GM12878 (cell line): ENCODE measurements around the gene BCAS3. TPM values are rescaled to one million over a fixed set of nuclear protein-coding genes. Genes with fewer than 3 reads are reported as not detected.

Source experiments
- ATAC-seq: fragments of 200-7000 bp; cut with Tn5 transposase; 3 replicates; pipeline ENCODE4 v1.9.1; 2020; ENCODE audit warnings: mild to moderate bottlenecking, moderate library complexity
- BruUV-seq: library from RNA; stranded (reverse); fragments of 400-500 nt; replicated peaks from 2 replicates; lab custom pipeline; 2021; lab: Mats Ljungman, UMichigan
- CTCF ChIA-PET: fragments of 300-600 bp; sonication (Branson Sonifier 250); formaldehyde crosslinking; extraction: SDS; loops from one replicate; lab custom pipeline; 2021; ENCODE audit warnings: inconsistent platforms; lab: Yijun Ruan, JAX
- POLR2A ChIA-PET: fragments of 350-600 bp; formaldehyde crosslinking; extraction: SDS; loops from one replicate; lab custom pipeline; 2021; ENCODE audit warnings: inconsistent platforms; lab: Charles Lee
- RAD21 ChIA-PET: fragments of 300-600 bp; sonication (Branson Sonifier 250); formaldehyde crosslinking; loops from one replicate; lab custom pipeline; 2023; ENCODE audit warnings: antibody characterized with exemption; ENCODE audit not compliant: unreplicated experiment; lab: Charles Lee
- SMC1A ChIA-PET: fragments of 300-600 bp; sonication (Branson Sonifier 250); formaldehyde crosslinking; loops from one replicate; lab custom pipeline; 2023; ENCODE audit not compliant: unreplicated experiment, uncharacterized antibody; lab: Charles Lee
- DNase-seq: peaks from one replicate; pipeline ENCODE4 v3.0.0-alpha.2; 2011; ENCODE audit warnings: low read depth, low spot score
- FAIRE-seq: peaks from 3 replicates; lab custom pipeline; 2011; peaks lifted over from hg19 to GRCh38; lab: Jason Lieb, UNC
- H2AFZ ChIP-seq: 2 replicates; pipeline ENCODE4 v1.6.0; 2011; ENCODE audit warnings: low read depth, low read length, control low read depth; ENCODE audit not compliant: control insufficient read depth
- H3K27ac ChIP-seq: 2 replicates; pipeline ENCODE4 v1.5.1; 2011; ENCODE audit warnings: control low read depth; ENCODE audit not compliant: control insufficient read depth, insufficient read depth
- H3K27me3 ChIP-seq, 2 experiments: replicated peaks in 1 of 2; 2 replicates each; pipeline versions ENCODE4 v1.6.0 to v1.6.1; 2011; ENCODE audit warnings: low read length in 1 of 2; ENCODE audit not compliant: control insufficient read depth in 2 of 2, insufficient read depth in 2 of 2
- H3K36me3 ChIP-seq, 2 experiments: 2 replicates each; pipeline ENCODE4 v1.5.1; 2011; ENCODE audit warnings: low read length in 1 of 2; ENCODE audit not compliant: control insufficient read depth in 2 of 2, insufficient read depth in 2 of 2
- H3K4me1 ChIP-seq: 2 replicates; pipeline ENCODE4 v1.6.1; 2011; ENCODE audit warnings: mild to moderate bottlenecking, low read length, moderate library complexity, mixed read lengths; ENCODE audit not compliant: control insufficient read depth, insufficient read depth
- H3K4me2 ChIP-seq: 2 replicates; pipeline ENCODE4 v1.6.0; 2011; ENCODE audit warnings: control low read depth; ENCODE audit not compliant: control insufficient read depth, insufficient read depth
- H3K4me3 ChIP-seq: fragments of 200-600 bp; sonication (generic); 2 replicates; pipeline ENCODE4 v1.5.1; 2016
- H3K79me2 ChIP-seq: 2 replicates; pipeline ENCODE4 v1.6.0; 2011; ENCODE audit warnings: low read length; ENCODE audit not compliant: control insufficient read depth, insufficient read depth
- H3K9ac ChIP-seq: 2 replicates; pipeline ENCODE4 v1.8.0; 2011; ENCODE audit warnings: low read length, control low read depth, mixed read lengths; ENCODE audit not compliant: control insufficient read depth, insufficient read depth
- H3K9me3 ChIP-seq: replicated peaks from 3 replicates; pipeline ENCODE4 v1.5.1; 2011; ENCODE audit warnings: mild to moderate bottlenecking, low read length; ENCODE audit not compliant: control insufficient read depth, insufficient read depth
- H4K20me1 ChIP-seq: 2 replicates; pipeline ENCODE4 v1.6.0; 2011; ENCODE audit not compliant: control insufficient read depth, insufficient read depth
- ETV6 ChIP-seq, 2 experiments: fragments of 450-650 bp in 1 of 2; IDR thresholded peaks in 1 of 2; conservative IDR thresholded peaks in 1 of 2; 2 replicates each; pipeline ENCODE4 v1.6.1; 2014; ENCODE audit warnings: antibody characterized with exemption in 1 of 2, borderline replicate concordance in 1 of 2, low read depth in 1 of 2, mild to moderate bottlenecking in 1 of 2, moderate library complexity in 1 of 2
- MLLT1 ChIP-seq: fragments of 450-650 bp; IDR thresholded peaks from 2 replicates; pipeline ENCODE4 v1.6.1; 2016; ENCODE audit warnings: mild to moderate bottlenecking
- NFXL1 ChIP-seq: fragments of 450-650 bp; IDR thresholded peaks from 2 replicates; pipeline ENCODE4 v1.6.1; 2017; ENCODE audit warnings: antibody characterized with exemption, mild to moderate bottlenecking, borderline replicate concordance
- SUZ12 ChIP-seq: fragments of 200-600 bp; sonication (generic); IDR thresholded peaks from one replicate; pipeline ENCODE4 v1.6.1; 2018; ENCODE audit warnings: antibody characterized with exemption, mild to moderate bottlenecking; ENCODE audit not compliant: unreplicated experiment
- ZBTB33 ChIP-seq: fragments of 450-650 bp; IDR thresholded peaks from 2 replicates; pipeline ENCODE4 v1.6.1; 2017; ENCODE audit warnings: mild to moderate bottlenecking
- WGBS: methylation state at CpG from one replicate; pipeline ENCODE4 v1.1.6; 2016; ENCODE audit warnings: low lambda C conversion rate; ENCODE audit not compliant: insufficient replicate concordance, insufficient coverage; ENCODE audit errors: missing lambda C conversion rate; 5-methylcytosine and 5-hydroxymethylcytosine counted together
- in situ Hi-C: fragments of 300-500 bp; cut with MboI; formaldehyde crosslinking; loops from 9 replicates; pipeline ENCODE4 v1.14.3; 2018; ENCODE audit warnings: mixed read lengths
- intact Hi-C: fragments of 100-400 bp; cut with micrococcal nuclease; formaldehyde crosslinking; loops from one replicate; pipeline ENCODE4 v1.14.2; 2022; ENCODE audit not compliant: unreplicated experiment
- polyA plus RNA-seq, 11 experiments: library from polyadenylated mRNA; depleted of rRNA in 4 of 11; unstranded in 6 of 11; stranded (reverse) in 5 of 11; fragments of >200 nt; fragmentation: Nextera tagmentation in 4 of 11; fragmentation: Illumina TruSeq in 1 of 11; extraction: Ambion mirVana in 4 of 11; extraction: Trizol in 1 of 11; gene quantifications; 1 replicate in 1 of 11; 2 replicates in 10 of 11; pipeline versions ENCODE4 v1.2.1 to v1.2.3, GENCODE V29; 2011 to 2016; ENCODE audit warnings: inconsistent platforms in 2 of 11, missing spikeins in 2 of 11, low read depth in 1 of 11
- total RNA-seq, 4 experiments: library from RNA; depleted of rRNA in 3 of 4; stranded (reverse); fragments of >200 nt in 3 of 4; fragmentation: Illumina TruSeq in 1 of 4; extraction: Trizol in 1 of 4; gene quantifications; 2 replicates each; pipeline versions ENCODE4 v1.2.1 to v1.2.3, GENCODE V29; 2013 to 2021

BCAS3 gene
- total and polyA plus RNA-seq, 10 of the 15 experiments (the other 5 are each of a cell fraction or from before 2014, with no cell fraction given), result 2.1 to 11.0 (median 6.6) TPM

- intact Hi-C loops (no loop called here), in situ Hi-C loops (no loop called here)
- BruUV-seq, result no TSS peak
- FAIRE-seq (no peak), ATAC-seq (no peak), DNase-seq (no peak)
- TF ChIP-seq ZBTB33 (no peak), SUZ12 (peak; percentile 81), NFXL1 (peak; percentile 95), ETV6 (conservative IDR thresholded peaks at IDR 0.05 in 1 of 2, IDR thresholded peaks at IDR 0.05 in 1 of 2; ENCODE audit: borderline replicate concordance in 1 of 2, low read depth in 1 of 2) (peak in 1 of 2 experiments; percentile 79; a peak in 1 of 4 replicates), MLLT1 (no peak)
- Histone ChIP-seq H3K27ac (no peak overlapping the region), H2AFZ (no peak overlapping the region), H3K4me2 (no peak overlapping the region), H3K36me3 (no peaks in the 10 kb centered on the region; a peak in 1 of 4 replicates), H4K20me1 (no peaks in the 10 kb centered on the region), H3K4me1 (no peaks in the 10 kb centered on the region), H3K27me3 (peaks cover 29 to 43% of the 10 kb centered on the region in 2 experiments), H3K9ac (no peak overlapping the region), H3K9me3 (no peaks in the 10 kb centered on the region; the same call in 2 of the 3 replicates), H3K79me2 (no peaks in the 10 kb centered on the region), H3K4me3 (no peak overlapping the region)
- RAD21 ChIA-PET, result interaction anchor here (0.5 kb wide), 1 partner anchor 30 kb away, joined by 3 read pairs; no protein-coding TSS in a partner anchor
- 11% methylated on average over 40 of the region's 45 CpGs for WGBS
- SMC1A ChIA-PET, result no interaction called here
- CTCF ChIA-PET, result no interaction called here
- POLR2A ChIA-PET, result interaction anchor here (0.7 kb wide), 1 partner anchor 455 kb away, joined by 4 read pairs; no protein-coding TSS in a partner anchor
Observed at GRCh38 chr17:61400717-61401388, 723.2 kb downstream of the BCAS3 start.
